ENCODE results near the gene IMPDH1.

DNA sequence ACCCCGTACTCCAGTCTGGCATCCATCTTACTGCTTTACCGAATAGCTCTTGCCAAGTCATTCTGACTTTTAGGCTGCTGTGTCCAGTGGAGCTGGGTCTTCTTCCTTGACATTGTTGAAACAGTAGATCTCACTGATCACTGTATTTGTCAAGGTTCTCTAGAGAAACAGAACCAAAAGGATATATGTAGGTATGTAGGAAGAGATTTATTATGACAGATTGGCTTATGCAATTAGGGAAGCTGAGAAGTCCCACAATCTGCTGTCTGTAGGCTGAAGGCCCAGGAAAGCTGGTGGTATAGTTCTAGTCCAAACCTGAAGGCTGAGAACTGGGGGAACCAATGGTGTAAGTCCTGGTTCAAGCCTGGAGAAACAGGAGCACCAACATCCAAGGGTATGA lies 36.2 kb downstream of the IMPDH1 start:
- TF ChIP-seq, protein P1, sequence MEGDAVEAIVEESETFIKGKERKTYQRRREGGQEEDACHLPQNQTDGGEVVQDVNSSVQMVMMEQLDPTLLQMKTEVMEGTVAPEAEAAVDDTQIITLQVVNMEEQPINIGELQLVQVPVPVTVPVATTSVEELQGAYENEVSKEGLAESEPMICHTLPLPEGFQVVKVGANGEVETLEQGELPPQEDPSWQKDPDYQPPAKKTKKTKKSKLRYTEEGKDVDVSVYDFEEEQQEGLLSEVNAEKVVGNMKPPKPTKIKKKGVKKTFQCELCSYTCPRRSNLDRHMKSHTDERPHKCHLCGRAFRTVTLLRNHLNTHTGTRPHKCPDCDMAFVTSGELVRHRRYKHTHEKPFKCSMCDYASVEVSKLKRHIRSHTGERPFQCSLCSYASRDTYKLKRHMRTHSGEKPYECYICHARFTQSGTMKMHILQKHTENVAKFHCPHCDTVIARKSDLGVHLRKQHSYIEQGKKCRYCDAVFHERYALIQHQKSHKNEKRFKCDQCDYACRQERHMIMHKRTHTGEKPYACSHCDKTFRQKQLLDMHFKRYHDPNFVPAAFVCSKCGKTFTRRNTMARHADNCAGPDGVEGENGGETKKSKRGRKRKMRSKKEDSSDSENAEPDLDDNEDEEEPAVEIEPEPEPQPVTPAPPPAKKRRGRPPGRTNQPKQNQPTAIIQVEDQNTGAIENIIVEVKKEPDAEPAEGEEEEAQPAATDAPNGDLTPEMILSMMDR (IDR thresholded peaks at IDR 0.05), result no peak
- no peak for TF ChIP-seq POLR2A (IDR thresholded peaks at IDR 0.05)
- TF ChIP-seq POLR2AphosphoS5 (IDR thresholded peaks at IDR 0.05; ENCODE audit: insufficient read depth in 1 of 2, low read depth in 1 of 2), result no peak

Data from vagina (tissue), 2 donors.